Esophagus muscularis mucosa (tissue), 4 donors: ENCODE measurements around the gene RP9.

Experiments used
- CTCF ChIP-seq, 3 experiments: fragments of 200-600 bp in 2 of 3; fragments of 450-650 bp in 1 of 3; sonication (generic) in 2 of 3; IDR thresholded peaks; one replicate each; pipeline ENCODE4 v1.5.1; 2017 to 2019; ENCODE audit warnings: antibody characterized with exemption in 3 of 3, mild to moderate bottlenecking in 2 of 3, moderate library complexity in 1 of 3
- EP300 ChIP-seq: sonication (generic); formaldehyde crosslinking; IDR thresholded peaks from one replicate; pipeline ENCODE4 v1.6.1; 2017; ENCODE audit warnings: antibody characterized with exemption
- POLR2A ChIP-seq: fragments of 450-650 bp; IDR thresholded peaks from one replicate; pipeline ENCODE4 v1.6.1; 2017; ENCODE audit warnings: antibody characterized with exemption, moderate library complexity, mild to moderate bottlenecking, low read depth

GRCh38 chr7:33109758-33110238, 594 bp upstream of the RP9 start:
- TF ChIP-seq CTCF (IDR thresholded peaks at IDR 0.05) (no peak), POLR2A (no peak), EP300 (no peak)
